Gastroesophageal sphincter (tissue), 4 donors: ENCODE measurements around the gene ASB1. TPM values are rescaled to one million over a fixed set of nuclear protein-coding genes. Genes with fewer than 3 reads are reported as not detected.

Experiments
- ATAC-seq: fragments of 150-250 bp; one replicate; pipeline ENCODE4 v1.9.1; 2016; ENCODE audit warnings: mild to moderate bottlenecking, moderate library complexity
- H3K27ac ChIP-seq, 4 donors: fragments of 200-600 bp; sonication (generic) in 3 of 4; 1 replicate in 3 of 4; 2 replicates in 1 of 4; pipeline ENCODE4 v1.5.1; 2016 to 2019
- H3K27me3 ChIP-seq: fragments of 200-600 bp; sonication (generic); one replicate; pipeline ENCODE4 v1.5.1; 2019
- H3K36me3 ChIP-seq, 2 donors: fragments of 200-600 bp; sonication (generic); one replicate each; pipeline ENCODE4 v1.5.1; 2019; ENCODE audit warnings: control low read depth in 1 of 2
- H3K4me1 ChIP-seq, 3 donors: fragments of 200-600 bp; sonication (generic); 1 replicate in 2 of 3; 2 replicates in 1 of 3; pipeline ENCODE4 v1.5.1; 2016 to 2019; ENCODE audit warnings: control low read depth in 2 of 3
- H3K4me3 ChIP-seq, 2 donors: fragments of 200-600 bp; sonication (generic); one replicate each; pipeline ENCODE4 v1.5.1; 2019; ENCODE audit warnings: mild to moderate bottlenecking in 1 of 2, moderate library complexity in 1 of 2
- H3K9me3 ChIP-seq, 3 donors: fragments of 200-600 bp; sonication (generic); one replicate each; pipeline ENCODE4 v1.5.1; 2017 to 2019; ENCODE audit warnings: control low read depth in 2 of 3
- EP300 ChIP-seq: sonication (generic); formaldehyde crosslinking; IDR thresholded peaks from one replicate; pipeline ENCODE4 v1.6.1; 2017; ENCODE audit warnings: antibody characterized with exemption, mild to moderate bottlenecking
- POLR2A ChIP-seq, 2 donors: fragments of 450-650 bp; IDR thresholded peaks; one replicate each; pipeline ENCODE4 v1.6.1; 2017; ENCODE audit warnings: antibody characterized with exemption in 2 of 2, mild to moderate bottlenecking in 2 of 2, moderate library complexity in 1 of 2
- POLR2AphosphoS5 ChIP-seq: sonication (generic); formaldehyde crosslinking; IDR thresholded peaks from one replicate; pipeline ENCODE4 v1.6.1; 2017; ENCODE audit warnings: antibody characterized with exemption
- WGBS, 2 donors: methylation state at CpG; one replicate each; pipeline ENCODE4 v1.1.5; 2018; ENCODE audit warnings: low coverage in 1 of 2; 5-methylcytosine and 5-hydroxymethylcytosine counted together
- total RNA-seq, 4 donors: library from RNA; depleted of rRNA; stranded (reverse); fragments of >200 nt; gene quantifications; one replicate each; pipeline ENCODE4 v1.1.0, GENCODE V29; 2016
- TF ChIP-seq, protein P1 (sequence below), 4 experiments: fragments of 200-600 bp in 2 of 4; fragments of 450-650 bp in 2 of 4; sonication (generic) in 1 of 4; IDR thresholded peaks; one replicate each; pipeline ENCODE4 v1.5.1; 2017 to 2019; ENCODE audit warnings: antibody characterized with exemption in 4 of 4, mild to moderate bottlenecking in 2 of 4, moderate library complexity in 2 of 4

Gene ASB1
- total RNA-seq, 4 donors from 2014 or later: 27.9 to 39.3 (median 35.9) TPM

DNA sequence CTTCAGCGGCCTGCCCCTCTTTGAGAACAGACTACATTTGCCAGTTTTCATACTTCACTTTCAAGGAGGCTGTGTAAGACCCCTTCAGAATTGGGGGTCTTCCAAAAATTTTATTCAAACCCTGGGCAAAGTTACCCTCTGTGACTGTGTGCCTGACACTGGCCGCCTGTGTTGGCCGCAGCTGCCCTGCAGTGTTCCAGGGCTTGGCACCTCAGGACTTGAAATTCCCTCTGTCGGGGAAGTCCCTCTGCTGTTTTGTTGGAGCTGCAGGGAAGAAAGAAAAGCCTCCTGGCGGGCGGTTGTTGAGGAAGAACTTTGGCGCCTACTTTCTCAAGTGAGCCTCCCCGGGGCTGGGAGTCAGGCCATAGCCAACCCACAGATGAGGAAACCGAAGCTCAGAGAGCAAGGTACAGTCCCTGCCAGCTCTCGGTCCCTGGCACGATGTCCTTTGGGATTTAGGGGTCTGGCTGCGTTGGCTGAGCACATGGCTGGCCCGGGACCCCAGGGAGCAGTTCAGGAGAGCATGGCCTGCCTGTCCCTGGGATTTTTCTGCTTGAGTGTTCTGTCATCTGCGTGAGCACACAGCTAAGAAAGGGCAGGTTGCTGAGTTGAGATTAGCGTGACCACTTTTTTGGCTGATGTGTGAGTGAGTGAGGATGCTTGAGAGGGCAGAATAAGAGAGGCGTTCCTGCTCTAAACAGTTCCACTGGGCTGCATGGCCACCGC is 17.9 kb upstream of the ASB1 start:
- Histone ChIP-seq H3K36me3 (peaks cover 0 to 31% of the 10 kb centered on the region in 2 donors), H3K4me3 (no peak overlapping the region), H3K4me1 (no peaks in the 10 kb centered on the region), H3K27ac (no peak overlapping the region), H3K27me3 (no peaks in the 10 kb centered on the region), H3K9me3 (no peaks in the 10 kb centered on the region)
- WGBS, 2 donors: 94 to 100% methylated on average over 1 to 3 of the region's 17 CpGs
- TF ChIP-seq POLR2AphosphoS5 (no peak), EP300 (no peak), POLR2A (IDR thresholded peaks at IDR 0.05) (no peak)
- TF ChIP-seq, protein P1, sequence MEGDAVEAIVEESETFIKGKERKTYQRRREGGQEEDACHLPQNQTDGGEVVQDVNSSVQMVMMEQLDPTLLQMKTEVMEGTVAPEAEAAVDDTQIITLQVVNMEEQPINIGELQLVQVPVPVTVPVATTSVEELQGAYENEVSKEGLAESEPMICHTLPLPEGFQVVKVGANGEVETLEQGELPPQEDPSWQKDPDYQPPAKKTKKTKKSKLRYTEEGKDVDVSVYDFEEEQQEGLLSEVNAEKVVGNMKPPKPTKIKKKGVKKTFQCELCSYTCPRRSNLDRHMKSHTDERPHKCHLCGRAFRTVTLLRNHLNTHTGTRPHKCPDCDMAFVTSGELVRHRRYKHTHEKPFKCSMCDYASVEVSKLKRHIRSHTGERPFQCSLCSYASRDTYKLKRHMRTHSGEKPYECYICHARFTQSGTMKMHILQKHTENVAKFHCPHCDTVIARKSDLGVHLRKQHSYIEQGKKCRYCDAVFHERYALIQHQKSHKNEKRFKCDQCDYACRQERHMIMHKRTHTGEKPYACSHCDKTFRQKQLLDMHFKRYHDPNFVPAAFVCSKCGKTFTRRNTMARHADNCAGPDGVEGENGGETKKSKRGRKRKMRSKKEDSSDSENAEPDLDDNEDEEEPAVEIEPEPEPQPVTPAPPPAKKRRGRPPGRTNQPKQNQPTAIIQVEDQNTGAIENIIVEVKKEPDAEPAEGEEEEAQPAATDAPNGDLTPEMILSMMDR (IDR thresholded peaks at IDR 0.05): no peak
- ATAC-seq: no peak

DNA sequence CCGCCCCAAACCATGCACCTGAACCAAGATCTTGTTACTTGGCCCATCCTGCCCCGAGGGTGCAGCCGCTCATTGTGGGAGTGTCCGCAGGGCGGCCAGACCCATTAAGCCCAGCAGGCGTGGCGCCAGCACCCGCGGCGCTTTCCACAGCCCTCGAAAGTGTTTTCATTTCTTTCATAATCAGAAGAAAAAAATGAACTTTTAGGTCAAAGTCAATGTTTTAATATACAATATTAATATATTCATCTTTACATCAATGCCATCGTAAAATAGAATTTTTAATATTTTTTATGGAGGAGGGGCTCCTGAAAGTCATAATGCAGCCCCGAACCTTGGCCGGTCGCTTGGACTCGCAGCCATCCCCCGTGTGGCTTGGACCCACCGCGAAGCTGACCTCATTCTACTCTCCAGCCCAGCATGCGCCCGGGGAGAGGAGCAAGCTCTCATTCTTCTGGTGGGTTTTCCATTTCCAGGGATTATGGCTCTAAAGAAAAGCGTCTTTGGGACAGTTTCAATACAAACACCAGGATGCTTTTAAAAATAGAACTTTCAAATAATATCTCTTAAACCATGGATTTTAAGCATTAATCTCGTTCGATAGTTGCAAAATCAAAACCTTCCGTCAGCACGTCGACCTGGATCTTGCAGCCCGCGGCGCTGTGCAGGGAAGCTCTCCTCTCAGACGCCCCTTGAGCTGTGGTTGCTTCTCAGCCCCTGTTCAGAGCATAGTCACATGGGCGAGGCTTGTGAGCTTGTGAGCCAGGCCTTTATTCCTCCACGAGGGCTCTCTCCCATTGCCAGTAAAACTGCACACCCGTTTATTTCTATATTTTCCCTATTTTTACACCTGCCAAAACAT is 17.2 kb upstream of the ASB1 start:
- 88 to 90% methylated on average over 26 to 28 of the region's 34 CpGs for WGBS, 2 donors
- H3K9me3 ChIP-seq: no peaks in the 10 kb centered on the region
- no peaks in the 10 kb centered on the region for H3K4me1 ChIP-seq
- ATAC-seq: no peak
- H3K4me3 ChIP-seq: no peak overlapping the region
- TF ChIP-seq, protein P1 (IDR thresholded peaks at IDR 0.05): no peak
- TF ChIP-seq EP300: no peak
- TF ChIP-seq POLR2AphosphoS5: no peak
- TF ChIP-seq POLR2A (IDR thresholded peaks at IDR 0.05): no peak
- no peak overlapping the region for H3K27ac ChIP-seq
- no peaks in the 10 kb centered on the region for H3K27me3 ChIP-seq
- peaks cover 0 to 25% of the 10 kb centered on the region in 2 donors for H3K36me3 ChIP-seq

DNA sequence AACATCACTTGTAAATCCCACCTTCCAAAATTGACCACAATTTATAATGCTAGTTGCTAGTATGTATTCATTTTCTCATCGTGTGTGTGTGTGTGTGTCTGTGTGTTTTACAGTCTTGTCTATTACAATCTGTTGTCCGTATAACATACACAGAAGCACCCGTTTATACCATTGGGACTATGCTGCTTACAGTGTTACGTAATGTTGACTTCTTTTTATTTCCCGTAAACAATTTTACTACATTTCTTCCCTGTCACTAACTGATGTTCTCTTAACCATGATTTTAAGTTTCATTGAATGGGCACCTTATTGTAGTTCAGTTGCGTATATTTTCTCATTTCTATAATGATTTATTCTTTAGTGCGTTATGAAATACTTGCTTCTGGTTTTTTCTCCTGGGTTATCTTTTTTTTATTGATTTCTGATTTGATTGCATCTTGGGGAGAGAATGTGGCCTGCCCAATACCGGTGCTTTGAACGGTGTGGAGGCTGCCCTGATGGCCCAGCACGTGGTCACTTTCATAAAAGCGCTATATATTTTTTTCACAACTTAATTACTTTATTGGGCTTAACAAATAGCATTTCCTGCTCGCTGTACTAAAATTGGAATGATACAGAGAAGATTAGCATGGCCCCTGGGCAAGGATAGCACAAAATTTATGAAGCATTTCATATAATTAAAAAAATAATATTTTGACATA is 14.5 kb upstream of the ASB1 start:
- Histone ChIP-seq H3K4me1 (no peaks in the 10 kb centered on the region), H3K9me3 (no peaks in the 10 kb centered on the region), H3K27me3 (no peaks in the 10 kb centered on the region), H3K36me3 (peaks cover 0 to 16% of the 10 kb centered on the region in 2 donors), H3K4me3 (no peak overlapping the region), H3K27ac (no peak overlapping the region)
- WGBS, 2 donors: 85 to 86% methylated on average over 11 to 12 of the region's 12 CpGs
- no peak for ATAC-seq
- TF ChIP-seq POLR2A (IDR thresholded peaks at IDR 0.05) (no peak), POLR2AphosphoS5 (no peak), EP300 (no peak)
- TF ChIP-seq, protein P1 (IDR thresholded peaks at IDR 0.05): no peak

DNA sequence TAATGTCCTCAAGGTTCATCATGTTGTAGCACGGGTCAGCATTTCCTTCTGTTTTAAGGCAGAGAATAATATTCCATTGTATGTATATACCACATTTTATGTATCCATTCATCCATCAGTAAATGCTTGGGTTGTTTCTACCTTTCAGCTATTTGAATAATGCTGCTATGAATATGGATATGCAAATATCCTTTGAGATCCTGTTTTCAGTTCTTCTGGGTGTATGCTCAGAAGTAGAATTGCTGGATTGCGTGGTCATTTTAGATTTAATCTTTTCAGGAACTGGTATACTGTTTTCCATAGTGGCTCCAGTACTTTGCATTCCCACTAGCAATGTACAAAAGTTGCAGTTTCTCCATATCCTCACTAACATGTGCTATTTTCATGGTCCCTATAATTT is 13.4 kb upstream of the ASB1 start:
- Histone ChIP-seq H3K36me3 (peaks cover 0 to 9% of the 10 kb centered on the region in 2 donors), H3K27me3 (no peaks in the 10 kb centered on the region), H3K4me3 (no peak overlapping the region), H3K27ac (no peak overlapping the region), H3K4me1 (no peaks in the 10 kb centered on the region), H3K9me3 (no peaks in the 10 kb centered on the region)
- TF ChIP-seq POLR2A (IDR thresholded peaks at IDR 0.05) (no peak), POLR2AphosphoS5 (no peak), EP300 (no peak)
- TF ChIP-seq, protein P1 (IDR thresholded peaks at IDR 0.05): no peak
- no peak for ATAC-seq
- WGBS, 2 donors: 83% methylated on average over 2 of the region's 2 CpGs
